ENCODE results near the gene SEC24A. TPM values are rescaled to one million over a fixed set of nuclear protein-coding genes. Genes with fewer than 3 reads are reported as not detected.
"Not testable (repeated sequence)": the region's sequence is repeated elsewhere in the genome, so short reads cannot be mapped to it uniquely, and the experiment has no call there.

SEC24A gene
- total and polyA plus RNA-seq, 4 donors = 10.1 to 46.6 (median 18.8) TPM

- WGBS = under 1% methylated on average over 73 of the region's 73 CpGs
- peak; percentile 97 for DNase-seq (ENCODE audit: low spot score)
- peaks cover 2 to 20% (median 17%) of the 10 kb centered on the region in 4 donors for H3K4me1 ChIP-seq (ENCODE audit: control insufficient read depth in 4 of 4, insufficient read depth in 4 of 4, low read length in 3 of 4)
These were observed 110.1 kb downstream of the SEC24A start, which contains the start of gene DDX46 for GRCh38 chr5:134758504-134759341. TSS of gene DDX46 (plus strand) at chr5:134758779. CDS start at chr5:134758939, 160 bp downstream.

GRCh38 chr5:134767528-134768291, 119.1 kb downstream of the SEC24A start:
- 92% methylated on average over 21 of the region's 21 CpGs for WGBS
- H3K9ac ChIP-seq (ENCODE audit: low read depth in 1 of 2, low read length in 2 of 2); H3K27me3 ChIP-seq (ENCODE audit: control insufficient read depth in 4 of 4, insufficient read depth in 4 of 4, low read length in 3 of 4); H3K27ac ChIP-seq (ENCODE audit: low read depth in 1 of 2, low read length in 2 of 2); H3K4me1 ChIP-seq (ENCODE audit: control insufficient read depth in 4 of 4, insufficient read depth in 4 of 4, low read length in 3 of 4); H3K9me3 ChIP-seq (ENCODE audit: control insufficient read depth in 4 of 4, low read length in 3 of 4); H3K4me3 ChIP-seq (ENCODE audit: low read depth in 1 of 3, low read length in 3 of 3); DNase-seq (ENCODE audit: low spot score): not testable (repeated sequence)
- peaks cover 10 to 61% (median 39%) of the 10 kb centered on the region in 4 donors for H3K36me3 ChIP-seq (ENCODE audit: control insufficient read depth in 4 of 4, insufficient read depth in 3 of 4, low read depth in 1 of 4, low read length in 3 of 4)

More at GRCh38 chr5:134758504-134759341, 110.1 kb downstream of the SEC24A start, which contains the start of gene DDX46:
- H3K36me3 ChIP-seq (ENCODE audit: control insufficient read depth in 4 of 4, insufficient read depth in 3 of 4, low read depth in 1 of 4, low read length in 3 of 4) = peaks cover 0 to under 1% (median under 1%) of the 10 kb centered on the region in 4 donors
- peak within 1 kb of the TSS; percentile 75 to 80 for H3K9ac ChIP-seq (ENCODE audit: low read depth in 1 of 2, low read length in 2 of 2)
- peak within 1 kb of the TSS in 1 of 2 donors; percentile 55 for H3K27ac ChIP-seq (ENCODE audit: low read depth in 1 of 2, low read length in 2 of 2)
- H3K9me3 ChIP-seq (ENCODE audit: control insufficient read depth in 4 of 4, low read length in 3 of 4) = no peaks in the 10 kb centered on the region
- H3K4me3 ChIP-seq (ENCODE audit: low read depth in 1 of 3, low read length in 3 of 3) = peak within 1 kb of the TSS; percentile 71 to 99 (median 76)
- H3K27me3 ChIP-seq (ENCODE audit: control insufficient read depth in 4 of 4, insufficient read depth in 4 of 4, low read length in 3 of 4) = no peaks in the 10 kb centered on the region
- no peak for TF ChIP-seq ATF3 (IDR thresholded peaks at IDR 0.05)
- no peak for TF ChIP-seq NR2F2 (IDR thresholded peaks at IDR 0.05)
- TF ChIP-seq ZBTB33 (IDR thresholded peaks at IDR 0.05) = peak; percentile 51
- TF ChIP-seq RXRA (IDR thresholded peaks at IDR 0.05) = peak in 1 of 2 donors; percentile 44
- TF ChIP-seq FOXA2 (IDR thresholded peaks at IDR 0.05) = no peak
- peak; percentile 76 to 96 for TF ChIP-seq GABPA (IDR thresholded peaks at IDR 0.05 in 1 of 2, conservative IDR thresholded peaks at IDR 0.05 in 1 of 2)
- TF ChIP-seq HNF4A (conservative IDR thresholded peaks at IDR 0.05) = no peak
- peak; percentile 60 for TF ChIP-seq SP1 (IDR thresholded peaks at IDR 0.05)
- no peak for TF ChIP-seq JUND (IDR thresholded peaks at IDR 0.05)
- TF ChIP-seq REST (IDR thresholded peaks at IDR 0.05) = peak; percentile 39
- TF ChIP-seq YY1 (IDR thresholded peaks at IDR 0.05) = peak; percentile 98
- TF ChIP-seq MAX (IDR thresholded peaks at IDR 0.05) = peak; percentile 77
- peak; percentile 48 to 68 for TF ChIP-seq RAD21 (IDR thresholded peaks at IDR 0.05)
- TF ChIP-seq HNF4G (IDR thresholded peaks at IDR 0.05) = no peak
- TF ChIP-seq FOXA1 (IDR thresholded peaks at IDR 0.05) = no peak
- TF ChIP-seq CTCF (IDR thresholded peaks at IDR 0.05; ENCODE audit: low read depth, low read length, missing input control) = peak; percentile 64
- TF ChIP-seq TAF1 (conservative IDR thresholded peaks at IDR 0.05) = peak; percentile 69
- TF ChIP-seq EGR1 (IDR thresholded peaks at IDR 0.05; ENCODE audit: low read depth in 2 of 2) = no peak
